Measurements from ENCODE around the gene THUMPD2.

THUMPD2 gene

GRCh38 chr2:39715095-39715494 is 64.0 kb downstream of the THUMPD2 start:
- no peak for DNase-seq

- no peak for DNase-seq
Observed at GRCh38 chr2:39712953-39713352, 66.1 kb downstream of the THUMPD2 start.

GRCh38 chr2:39710807-39711206 is 68.3 kb downstream of the THUMPD2 start:
- DNase-seq: no peak

- no peak for DNase-seq
Observed at GRCh38 chr2:39708003-39708402, 71.1 kb downstream of the THUMPD2 start.

GRCh38 chr2:39706945-39707344 is 72.1 kb downstream of the THUMPD2 start:
- DNase-seq: no peak

GRCh38 chr2:39706312-39706711 is 72.7 kb downstream of the THUMPD2 start:
- no peak for DNase-seq

- DNase-seq: no peak
Observed at GRCh38 chr2:39705638-39706037, 73.4 kb downstream of the THUMPD2 start.

- no peak for DNase-seq
Observed at GRCh38 chr2:39704540-39704939, 74.5 kb downstream of the THUMPD2 start.

GRCh38 chr2:39703181-39703872 is 75.7 kb downstream of the THUMPD2 start:
- DNase-seq: no peak

GRCh38 chr2:39701137-39701536 is 77.9 kb downstream of the THUMPD2 start:
- no peak for DNase-seq

- no peak for DNase-seq
Observed at GRCh38 chr2:39697454-39697853, 81.6 kb downstream of the THUMPD2 start.

GRCh38 chr2:39696838-39697237 is 82.2 kb downstream of the THUMPD2 start:
- DNase-seq: no peak

GRCh38 chr2:39696101-39696553 is 82.9 kb downstream of the THUMPD2 start:
- no peak for DNase-seq

- DNase-seq: no peak
Observed at GRCh38 chr2:39693245-39693644, 85.8 kb downstream of the THUMPD2 start.

GRCh38 chr2:39689876-39690275 is 89.2 kb downstream of the THUMPD2 start:
- DNase-seq: no peak

- no peak for DNase-seq
Observed at GRCh38 chr2:39689272-39689841, 89.7 kb downstream of the THUMPD2 start.

GRCh38 chr2:39688181-39688580 is 90.9 kb downstream of the THUMPD2 start:
- no peak for DNase-seq

GRCh38 chr2:39686456-39686855 is 92.6 kb downstream of the THUMPD2 start:
- DNase-seq: no peak

Data from RPMI8226 (cell line).